IMR-90 (cell line): ENCODE results near the gene NFIA. TPM values are rescaled to one million over a fixed set of nuclear protein-coding genes. Genes with fewer than 3 reads are reported as not detected.

ENCODE experiments used
- ATAC-seq: fragments of 200-7000 bp; cut with Tn5 transposase; 2 replicates; pipeline ENCODE4 v1.9.1; 2020; ENCODE audit warnings: low read depth, mild to moderate bottlenecking, moderate library complexity
- BruUV-seq: library from RNA; stranded (reverse); fragments of 400-500 nt; replicated peaks from 2 replicates; lab custom pipeline; 2021; lab: Mats Ljungman, UMichigan
- CTCF ChIA-PET: fragments of 300-600 bp; formaldehyde crosslinking; extraction: SDS; loops from one replicate; lab custom pipeline; 2021; ENCODE audit warnings: antibody characterized with exemption; lab: Yijun Ruan, JAX
- POLR2A ChIA-PET: fragments of 300-600 bp; sonication (Branson Sonifier 250); formaldehyde crosslinking; loops from one replicate; lab custom pipeline; 2022; ENCODE audit warnings: antibody characterized with exemption; ENCODE audit not compliant: unreplicated experiment; lab: Charles Lee
- DNase-seq: peaks from one replicate; pipeline ENCODE4 v3.0.0; 2013
- H2AFZ ChIP-seq: replicated peaks from 2 replicates; pipeline ENCODE3; 2013; ENCODE audit warnings: low read length, mild to moderate bottlenecking; ENCODE audit not compliant: poor library complexity
- H2AK5ac ChIP-seq: 2 replicates; pipeline ENCODE4 v1.6.1; 2013; ENCODE audit warnings: low read depth, low read length, inconsistent platforms
- H2AK9ac ChIP-seq: replicated peaks from 2 replicates; pipeline ENCODE3; 2013; ENCODE audit warnings: mild to moderate bottlenecking, low read depth, low read length, moderate library complexity; ENCODE audit not compliant: poor library complexity
- H2BK120ac ChIP-seq: 2 replicates; pipeline ENCODE4 v1.6.1; 2013; ENCODE audit warnings: low read depth, low read length, inconsistent platforms
- H2BK15ac ChIP-seq: 3 replicates; pipeline ENCODE4 v1.6.1; 2013; ENCODE audit warnings: low read depth, low read length, inconsistent platforms
- H2BK20ac ChIP-seq: 2 replicates; pipeline ENCODE4 v1.6.1; 2013; ENCODE audit warnings: low read depth, mild to moderate bottlenecking, inconsistent platforms, low read length, moderate library complexity
- H2BK5ac ChIP-seq: 2 replicates; pipeline ENCODE4 v1.6.1; 2013; ENCODE audit warnings: mild to moderate bottlenecking, low read depth, low read length, inconsistent platforms; ENCODE audit not compliant: poor library complexity, severe bottlenecking
- H3K14ac ChIP-seq: replicated peaks from 2 replicates; pipeline ENCODE4 v1.6.1; 2013; ENCODE audit warnings: low read depth, low read length, inconsistent platforms
- H3K18ac ChIP-seq: 2 replicates; pipeline ENCODE4 v1.6.1; 2013; ENCODE audit warnings: low read depth, low read length, control low read depth
- H3K23ac ChIP-seq: 2 replicates; pipeline ENCODE4 v1.6.1; 2013; ENCODE audit warnings: low read depth, low read length, inconsistent platforms
- H3K27ac ChIP-seq: 2 replicates; pipeline ENCODE4 v1.5.1; 2013; ENCODE audit warnings: mild to moderate bottlenecking, control low read depth, low read length; ENCODE audit not compliant: insufficient read depth
- H3K27me3 ChIP-seq: 2 replicates; pipeline ENCODE4 v1.6.1; 2013; ENCODE audit warnings: low read length; ENCODE audit not compliant: control insufficient read depth, insufficient read depth
- H3K36me3 ChIP-seq: 2 replicates; pipeline ENCODE4 v1.6.1; 2013; ENCODE audit warnings: low read length, mixed read lengths; ENCODE audit not compliant: control insufficient read depth, insufficient read depth
- H3K4ac ChIP-seq: 2 replicates; pipeline ENCODE4 v1.6.1; 2013; ENCODE audit warnings: low read depth, low read length, inconsistent platforms
- H3K4me1 ChIP-seq: 2 replicates; pipeline ENCODE4 v1.6.1; 2013; ENCODE audit warnings: low read length, mixed read lengths; ENCODE audit not compliant: control insufficient read depth, insufficient read depth
- H3K4me2 ChIP-seq: 2 replicates; pipeline ENCODE4 v1.6.1; 2013; ENCODE audit warnings: low read depth, mild to moderate bottlenecking, control low read depth, low read length, moderate library complexity
- H3K4me3 ChIP-seq: 2 replicates; pipeline ENCODE4 v1.5.1; 2013; ENCODE audit warnings: low read depth, mild to moderate bottlenecking, control low read depth, low read length, moderate library complexity; ENCODE audit not compliant: insufficient read depth
- H3K56ac ChIP-seq: 2 replicates; pipeline ENCODE4 v1.6.1; 2013; ENCODE audit warnings: low read length, inconsistent platforms; ENCODE audit not compliant: insufficient read depth; ENCODE audit errors: extremely low read depth
- H3K79me1 ChIP-seq, 2 experiments: 2 replicates each; pipeline ENCODE4 v1.6.1; 2013; ENCODE audit warnings: low read length in 2 of 2, inconsistent platforms in 1 of 2, low read depth in 1 of 2
- H3K9ac ChIP-seq: 2 replicates; pipeline ENCODE4 v1.6.1; 2013; ENCODE audit warnings: low read depth, low read length, control low read depth
- H3K9me1 ChIP-seq: 2 replicates; pipeline ENCODE4 v1.6.1; 2013; ENCODE audit warnings: low read length, inconsistent platforms; ENCODE audit not compliant: insufficient read depth
- H3K9me3 ChIP-seq: 2 replicates; pipeline ENCODE4 v1.6.1; 2013; ENCODE audit warnings: low read length; ENCODE audit not compliant: control insufficient read depth, insufficient read depth
- H4K20me1 ChIP-seq: 2 replicates; pipeline ENCODE4 v1.6.1; 2013; ENCODE audit warnings: low read length, inconsistent platforms; ENCODE audit not compliant: insufficient read depth
- H4K5ac ChIP-seq: 2 replicates; pipeline ENCODE4 v1.6.1; 2013; ENCODE audit warnings: mild to moderate bottlenecking, low read depth, low read length, control low read depth
- H4K8ac ChIP-seq, 2 experiments: 2 replicates each; pipeline ENCODE4 v1.6.1; 2013; ENCODE audit warnings: low read depth in 2 of 2, low read length in 2 of 2, control low read depth in 1 of 2, inconsistent platforms in 1 of 2
- H4K91ac ChIP-seq: 2 replicates; pipeline ENCODE4 v1.6.1; 2013; ENCODE audit warnings: low read depth, low read length, inconsistent platforms; ENCODE audit not compliant: insufficient read depth
- CEBPB ChIP-seq: IDR thresholded peaks from 2 replicates; pipeline ENCODE4 v1.6.1; 2012; ENCODE audit warnings: low read depth, low read length, improper control_type of control experiment
- ELK1 ChIP-seq: fragments of 150-350 bp; IDR thresholded peaks from 2 replicates; pipeline ENCODE4 v1.6.1; 2016; ENCODE audit warnings: low read depth, mild to moderate bottlenecking, low read length, moderate library complexity, borderline replicate concordance
- FOS ChIP-seq: fragments of 150-350 bp; IDR thresholded peaks from 2 replicates; pipeline ENCODE4 v1.6.1; 2016; ENCODE audit warnings: low read depth, low read length
- MAFK ChIP-seq: IDR thresholded peaks from 2 replicates; pipeline ENCODE4 v1.6.1; 2012; ENCODE audit warnings: low read depth, low read length, improper control_type of control experiment
- POLR2A ChIP-seq: IDR thresholded peaks from 2 replicates; pipeline ENCODE4 v1.6.1; 2012; ENCODE audit warnings: mild to moderate bottlenecking, low read depth, low read length
- RCOR1 ChIP-seq: IDR thresholded peaks from 2 replicates; pipeline ENCODE4 v1.6.1; 2012; ENCODE audit warnings: mild to moderate bottlenecking, low read length, improper control_type of control experiment; ENCODE audit not compliant: insufficient replicate concordance
- WGBS, 2 experiments: methylation state at CpG; one replicate each; pipeline versions ENCODE4 v1.1.5 to v1.1.7; 2013; ENCODE audit warnings: missing lambda C conversion rate in 2 of 2; ENCODE audit not compliant: insufficient read length in 1 of 2; ENCODE audit errors: extremely low coverage in 2 of 2; 5-methylcytosine and 5-hydroxymethylcytosine counted together
- dilution Hi-C: fragments of 300-500 bp; cut with HindIII; formaldehyde crosslinking; loops from one replicate; pipeline ENCODE4 v1.14.3; 2018; ENCODE audit warnings: low sequenced_read_pairs; ENCODE audit not compliant: unreplicated experiment
- in situ Hi-C: fragments of 300-500 bp; cut with MboI; formaldehyde crosslinking; loops from 3 replicates; pipeline ENCODE4 v1.14.3; 2019; ENCODE audit warnings: low sequenced_read_pairs, inconsistent platforms, mixed read lengths
- intact Hi-C: fragments of 100-400 bp; cut with micrococcal nuclease; formaldehyde crosslinking; loops from 2 replicates; pipeline ENCODE4 v1.10.0; 2022
- polyA plus RNA-seq, 3 experiments: library from polyadenylated mRNA; depleted of rRNA; stranded (reverse); fragments of >200 nt; gene quantifications; 2 replicates each; pipeline ENCODE4 v1.2.3, GENCODE V29; 2012; ENCODE audit warnings: low replicate concordance in 1 of 3
- total RNA-seq: library from RNA; depleted of rRNA; stranded (reverse); fragments of >200 nt; gene quantifications from 2 replicates; pipeline ENCODE4 v1.2.3, GENCODE V29; 2012

The NFIA gene
- total and polyA plus RNA-seq, 2 of the 4 experiments (the other 2 are of a cell fraction), result 1.6 to 2.2 TPM

- Histone ChIP-seq H3K4ac (no peak overlapping the region), H3K9me3 (no peaks in the 10 kb centered on the region), H3K56ac (no peak overlapping the region), H3K9ac (no peak overlapping the region), H3K14ac (no peak overlapping the region), H2AK9ac (no peak overlapping the region), H3K27ac (peak overlapping the region; percentile 66; the same call in 1 of the 2 replicates), H2AK5ac (no peak overlapping the region), H4K20me1 (no peaks in the 10 kb centered on the region), H3K4me3 (no peak overlapping the region), H3K79me1 (no peaks in the 10 kb centered on the region), H3K23ac (no peak overlapping the region), H2AFZ (no peak overlapping the region), H3K36me3 (no peaks in the 10 kb centered on the region), H3K4me1 (no peaks in the 10 kb centered on the region), H4K91ac (no peak overlapping the region), H2BK120ac (no peak overlapping the region), H2BK15ac (no peak overlapping the region), H2BK20ac (no peak overlapping the region), H3K4me2 (peak overlapping the region; percentile 40), H4K5ac (no peak overlapping the region), H3K18ac (no peak overlapping the region; the same call in 1 of the 2 replicates), H3K9me1 (no peaks in the 10 kb centered on the region), H2BK5ac (no peak overlapping the region), H3K27me3 (peaks cover 5% of the 10 kb centered on the region), H4K8ac (no peak overlapping the region)
- no TSS peak for BruUV-seq
- CTCF ChIA-PET, result interaction anchor here (1.0 kb wide), 1 partner anchor 268 kb away, joined by 3 read pairs; no protein-coding TSS in a partner anchor
- POLR2A ChIA-PET, result no interaction called here
- WGBS, 2 experiments, result no CpG with 5 or more reads among the region's 8 CpGs
- dilution Hi-C loops (no loop called here), intact Hi-C loops (no loop called here), in situ Hi-C loops (no loop called here)
- TF ChIP-seq MAFK, result peak; percentile 41
- peak; percentile 31; the same call in 1 of the 2 replicates for TF ChIP-seq CEBPB
- no peak for TF ChIP-seq RCOR1
- peak; percentile 44; the same call in 1 of the 2 replicates for TF ChIP-seq FOS
- TF ChIP-seq ELK1, result no peak
- no peak for TF ChIP-seq POLR2A
- peak; percentile 59 for DNase-seq
- ATAC-seq, result peak; percentile 91
These were observed 236.2 kb downstream of the NFIA start for GRCh38 chr1:61318319-61319125.
